ENCODE results near the gene MCM5.

The MCM5 gene

GRCh38 chr22:35424761-35425160 is 24.8 kb downstream of the MCM5 start:
- Histone ChIP-seq H3K36me3 (replicated peaks in 1 of 2; ENCODE audit: control insufficient read depth in 2 of 2, insufficient read depth in 2 of 2, low read length in 2 of 2) (peaks cover 45 to 86% of the 10 kb centered on the region in 2 donors), H3K27ac (replicated peaks; ENCODE audit: low read length) (no peak overlapping the region)

GRCh38 chr22:35425546-35425945 is 25.6 kb downstream of the MCM5 start:
- Histone ChIP-seq H2AK5ac (ENCODE audit: low read depth, low read length) (peak overlapping the region; percentile 3), H3K18ac (ENCODE audit: low read length) (peak overlapping the region; percentile 76), H3K9me3 (replicated peaks in 1 of 2; ENCODE audit: control insufficient read depth in 2 of 2, insufficient read depth in 1 of 2, low read depth in 1 of 2, low read length in 2 of 2) (no peaks in the 10 kb centered on the region), H3K4me2 (ENCODE audit: insufficient read depth, low read length, poor library complexity, severe bottlenecking) (no peak overlapping the region), H3K9ac (ENCODE audit: low read depth, low read length, poor library complexity) (no peak overlapping the region), H2BK5ac (ENCODE audit: low read length) (no peak overlapping the region), H4K91ac (ENCODE audit: low read depth, low read length, poor library complexity) (no peak overlapping the region), H3K79me1 (ENCODE audit: low read depth, low read length) (no peaks in the 10 kb centered on the region), H2AFZ (ENCODE audit: low read length) (no peak overlapping the region), H3K27ac (replicated peaks; ENCODE audit: low read length) (peak overlapping the region; percentile 72), H3K4me3 (ENCODE audit: low read length in 2 of 2) (no peak overlapping the region), H2BK12ac (ENCODE audit: low read length) (no peak overlapping the region), H3K4ac (ENCODE audit: low read length) (no peak overlapping the region), H2BK15ac (ENCODE audit: low read length) (no peak overlapping the region), H3K14ac (ENCODE audit: low read length) (no peak overlapping the region), H4K8ac (ENCODE audit: low read depth, low read length) (no peak overlapping the region), H2BK120ac (ENCODE audit: low read depth, low read length) (no peak overlapping the region), H3K36me3 (replicated peaks in 1 of 2; ENCODE audit: control insufficient read depth in 2 of 2, insufficient read depth in 2 of 2, low read length in 2 of 2) (peaks cover 39 to 78% of the 10 kb centered on the region in 2 donors), H3K27me3 (ENCODE audit: control insufficient read depth in 3 of 3, insufficient read depth in 3 of 3, low read depth in 1 of 3, low read length in 3 of 3) (no peaks in the 10 kb centered on the region), H3K4me1 (ENCODE audit: control insufficient read depth in 2 of 2, insufficient read depth in 1 of 2, low read depth in 1 of 2, low read length in 2 of 2) (peaks cover 15 to 17% of the 10 kb centered on the region in 2 donors), H3K23ac (ENCODE audit: low read depth, low read length, poor library complexity) (no peak overlapping the region)
- WGBS, 2 donors (ENCODE audit: extremely low coverage in 2 of 2, insufficient read length in 2 of 2, insufficient replicate concordance in 1 of 2): no CpG with 5 or more reads among the region's 7 CpGs
- DNase-seq (ENCODE audit: low spot score): no peak

More at GRCh38 chr22:35424761-35425160, 24.8 kb downstream of the MCM5 start:
- Histone ChIP-seq H2AFZ (ENCODE audit: low read length) (no peak overlapping the region), H2BK5ac (ENCODE audit: low read length) (no peak overlapping the region), H2BK15ac (ENCODE audit: low read length) (no peak overlapping the region), H2BK120ac (ENCODE audit: low read depth, low read length) (no peak overlapping the region), H3K27me3 (ENCODE audit: control insufficient read depth in 3 of 3, insufficient read depth in 3 of 3, low read depth in 1 of 3, low read length in 3 of 3) (no peaks in the 10 kb centered on the region), H3K9me3 (replicated peaks in 1 of 2; ENCODE audit: control insufficient read depth in 2 of 2, insufficient read depth in 1 of 2, low read depth in 1 of 2, low read length in 2 of 2) (no peaks in the 10 kb centered on the region), H4K91ac (ENCODE audit: low read depth, low read length, poor library complexity) (no peak overlapping the region), H4K8ac (ENCODE audit: low read depth, low read length) (no peak overlapping the region), H3K79me1 (ENCODE audit: low read depth, low read length) (no peaks in the 10 kb centered on the region), H3K4ac (ENCODE audit: low read length) (no peak overlapping the region), H3K4me1 (ENCODE audit: control insufficient read depth in 2 of 2, insufficient read depth in 1 of 2, low read depth in 1 of 2, low read length in 2 of 2) (peaks cover 15 to 17% of the 10 kb centered on the region in 2 donors), H3K4me2 (ENCODE audit: insufficient read depth, low read length, poor library complexity, severe bottlenecking) (no peak overlapping the region), H3K18ac (ENCODE audit: low read length) (no peak overlapping the region), H3K23ac (ENCODE audit: low read depth, low read length, poor library complexity) (no peak overlapping the region), H3K9ac (ENCODE audit: low read depth, low read length, poor library complexity) (no peak overlapping the region), H2BK12ac (ENCODE audit: low read length) (no peak overlapping the region), H3K14ac (ENCODE audit: low read length) (no peak overlapping the region), H2AK5ac (ENCODE audit: low read depth, low read length) (no peak overlapping the region), H3K4me3 (ENCODE audit: low read length in 2 of 2) (no peak overlapping the region)
- no peak for DNase-seq (ENCODE audit: low spot score)
- no CpG with 5 or more reads among the region's 7 CpGs for WGBS, 2 donors (ENCODE audit: extremely low coverage in 2 of 2, insufficient read length in 2 of 2, insufficient replicate concordance in 1 of 2)

DNA sequence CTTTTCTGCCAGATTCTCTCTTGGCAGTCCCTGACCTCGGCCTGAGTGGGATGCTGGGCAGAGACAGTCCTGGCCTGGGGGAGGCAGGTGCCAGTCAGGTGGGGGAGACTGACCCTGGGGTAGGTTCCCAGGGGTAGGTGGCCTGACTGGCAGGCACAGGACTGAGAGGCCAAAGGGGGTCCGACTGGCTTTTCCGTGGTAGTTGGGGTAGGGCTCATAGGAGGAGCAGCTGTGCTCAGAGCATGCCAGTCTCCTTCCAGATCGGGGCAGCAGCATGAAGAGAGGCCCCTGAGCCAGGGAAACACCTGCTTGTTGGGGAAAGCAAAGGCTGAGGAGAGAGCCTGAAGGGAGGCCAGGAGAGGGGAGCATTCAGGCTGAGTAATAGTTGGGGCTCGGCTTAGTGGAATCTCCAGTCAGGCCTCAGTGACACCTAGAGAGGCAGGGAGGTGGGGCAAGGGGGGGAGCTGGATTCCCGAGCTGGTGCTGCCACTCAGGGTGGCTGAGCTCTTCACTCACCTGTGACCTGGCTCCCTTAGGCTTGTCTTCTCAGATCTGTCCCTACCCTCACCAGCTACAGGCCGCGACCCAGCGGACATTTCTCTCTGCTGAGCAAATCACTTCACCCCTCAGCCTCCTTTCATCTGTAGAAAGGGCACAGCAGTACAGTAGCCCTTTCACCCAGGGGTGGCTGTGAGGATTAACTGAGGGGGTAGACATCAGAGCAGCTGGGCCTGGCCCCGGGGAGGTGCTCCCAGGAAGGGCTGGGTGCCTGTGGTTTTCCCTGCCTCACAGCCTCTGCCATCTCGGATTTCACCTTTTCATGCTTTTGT is 26.2 kb downstream of the MCM5 start:
- H3K79me1 ChIP-seq (ENCODE audit: low read depth, low read length): no peaks in the 10 kb centered on the region
- peak overlapping the region; percentile 72 for H3K27ac ChIP-seq (replicated peaks; ENCODE audit: low read length)
- H2BK12ac ChIP-seq (ENCODE audit: low read length): no peak overlapping the region
- DNase-seq (ENCODE audit: low spot score): no peak
- peak overlapping the region; percentile 76 for H3K18ac ChIP-seq (ENCODE audit: low read length)
- no peak overlapping the region for H3K23ac ChIP-seq (ENCODE audit: low read depth, low read length, poor library complexity)
- H3K4me1 ChIP-seq (ENCODE audit: control insufficient read depth in 2 of 2, insufficient read depth in 1 of 2, low read depth in 1 of 2, low read length in 2 of 2): peaks cover 15 to 17% of the 10 kb centered on the region in 2 donors
- no peak overlapping the region for H3K9ac ChIP-seq (ENCODE audit: low read depth, low read length, poor library complexity)
- H3K36me3 ChIP-seq (replicated peaks in 1 of 2; ENCODE audit: control insufficient read depth in 2 of 2, insufficient read depth in 2 of 2, low read length in 2 of 2): peaks cover 35 to 74% of the 10 kb centered on the region in 2 donors
- no CpG with 5 or more reads among the region's 11 CpGs for WGBS, 2 donors (ENCODE audit: extremely low coverage in 2 of 2, insufficient read length in 2 of 2, insufficient replicate concordance in 1 of 2)
- no peak overlapping the region for H3K4me3 ChIP-seq (ENCODE audit: low read length in 2 of 2)
- H2BK5ac ChIP-seq (ENCODE audit: low read length): no peak overlapping the region
- H3K4me2 ChIP-seq (ENCODE audit: insufficient read depth, low read length, poor library complexity, severe bottlenecking): no peak overlapping the region
- no peak overlapping the region for H3K4ac ChIP-seq (ENCODE audit: low read length)
- H2BK15ac ChIP-seq (ENCODE audit: low read length): no peak overlapping the region
- no peak overlapping the region for H4K8ac ChIP-seq (ENCODE audit: low read depth, low read length)
- H4K91ac ChIP-seq (ENCODE audit: low read depth, low read length, poor library complexity): no peak overlapping the region
- H3K9me3 ChIP-seq (replicated peaks in 1 of 2; ENCODE audit: control insufficient read depth in 2 of 2, insufficient read depth in 1 of 2, low read depth in 1 of 2, low read length in 2 of 2): no peaks in the 10 kb centered on the region
- no peak overlapping the region for H2BK120ac ChIP-seq (ENCODE audit: low read depth, low read length)
- H3K27me3 ChIP-seq (ENCODE audit: control insufficient read depth in 3 of 3, insufficient read depth in 3 of 3, low read depth in 1 of 3, low read length in 3 of 3): no peaks in the 10 kb centered on the region
- peak overlapping the region; percentile 34 for H2AK5ac ChIP-seq (ENCODE audit: low read depth, low read length)
- peak overlapping the region; percentile 31 for H2AFZ ChIP-seq (ENCODE audit: low read length)
- H3K14ac ChIP-seq (ENCODE audit: low read length): no peak overlapping the region

- Histone ChIP-seq H3K27me3 (ENCODE audit: control insufficient read depth in 3 of 3, insufficient read depth in 3 of 3, low read depth in 1 of 3, low read length in 3 of 3) (no peaks in the 10 kb centered on the region), H2BK15ac (ENCODE audit: low read length) (no peak overlapping the region), H2BK5ac (ENCODE audit: low read length) (no peak overlapping the region), H3K9ac (ENCODE audit: low read depth, low read length, poor library complexity) (no peak overlapping the region), H4K8ac (ENCODE audit: low read depth, low read length) (no peak overlapping the region), H3K23ac (ENCODE audit: low read depth, low read length, poor library complexity) (no peak overlapping the region), H2BK12ac (ENCODE audit: low read length) (no peak overlapping the region), H2AFZ (ENCODE audit: low read length) (peak overlapping the region; percentile 31), H4K91ac (ENCODE audit: low read depth, low read length, poor library complexity) (no peak overlapping the region), H2AK5ac (ENCODE audit: low read depth, low read length) (no peak overlapping the region), H3K27ac (replicated peaks; ENCODE audit: low read length) (peak overlapping the region; percentile 55), H3K79me1 (ENCODE audit: low read depth, low read length) (no peaks in the 10 kb centered on the region), H2BK120ac (ENCODE audit: low read depth, low read length) (no peak overlapping the region), H3K4ac (ENCODE audit: low read length) (no peak overlapping the region), H3K14ac (ENCODE audit: low read length) (no peak overlapping the region), H3K4me2 (ENCODE audit: insufficient read depth, low read length, poor library complexity, severe bottlenecking) (no peak overlapping the region), H3K4me3 (ENCODE audit: low read length in 2 of 2) (no peak overlapping the region), H3K4me1 (ENCODE audit: control insufficient read depth in 2 of 2, insufficient read depth in 1 of 2, low read depth in 1 of 2, low read length in 2 of 2) (peaks cover 15 to 17% of the 10 kb centered on the region in 2 donors), H3K9me3 (replicated peaks in 1 of 2; ENCODE audit: control insufficient read depth in 2 of 2, insufficient read depth in 1 of 2, low read depth in 1 of 2, low read length in 2 of 2) (peaks cover 0 to 3% of the 10 kb centered on the region in 2 donors), H3K36me3 (replicated peaks in 1 of 2; ENCODE audit: control insufficient read depth in 2 of 2, insufficient read depth in 2 of 2, low read length in 2 of 2) (peaks cover 33 to 74% of the 10 kb centered on the region in 2 donors), H3K18ac (ENCODE audit: low read length) (no peak overlapping the region)
- no CpG with 5 or more reads among the region's 5 CpGs for WGBS, 2 donors (ENCODE audit: extremely low coverage in 2 of 2, insufficient read length in 2 of 2, insufficient replicate concordance in 1 of 2)
- DNase-seq (ENCODE audit: low spot score): peak; percentile 32
Observed at GRCh38 chr22:35426801-35427140, 26.8 kb downstream of the MCM5 start.
